CD4-positive, alpha-beta T cell treated with Interleukin-4 for 4 hours (primary cell): Measurements from ENCODE around the gene ARL5A.
"Not testable (repeated sequence)": the region's sequence is repeated elsewhere in the genome, so short reads cannot be mapped to it uniquely, and the experiment has no call there.

ENCODE experiments used
- DNase-seq: peaks from one replicate; pipeline ENCODE4 v3.0.0-alpha.2; 2020

The ARL5A gene, protein sequence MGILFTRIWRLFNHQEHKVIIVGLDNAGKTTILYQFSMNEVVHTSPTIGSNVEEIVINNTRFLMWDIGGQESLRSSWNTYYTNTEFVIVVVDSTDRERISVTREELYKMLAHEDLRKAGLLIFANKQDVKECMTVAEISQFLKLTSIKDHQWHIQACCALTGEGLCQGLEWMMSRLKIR

DNA sequence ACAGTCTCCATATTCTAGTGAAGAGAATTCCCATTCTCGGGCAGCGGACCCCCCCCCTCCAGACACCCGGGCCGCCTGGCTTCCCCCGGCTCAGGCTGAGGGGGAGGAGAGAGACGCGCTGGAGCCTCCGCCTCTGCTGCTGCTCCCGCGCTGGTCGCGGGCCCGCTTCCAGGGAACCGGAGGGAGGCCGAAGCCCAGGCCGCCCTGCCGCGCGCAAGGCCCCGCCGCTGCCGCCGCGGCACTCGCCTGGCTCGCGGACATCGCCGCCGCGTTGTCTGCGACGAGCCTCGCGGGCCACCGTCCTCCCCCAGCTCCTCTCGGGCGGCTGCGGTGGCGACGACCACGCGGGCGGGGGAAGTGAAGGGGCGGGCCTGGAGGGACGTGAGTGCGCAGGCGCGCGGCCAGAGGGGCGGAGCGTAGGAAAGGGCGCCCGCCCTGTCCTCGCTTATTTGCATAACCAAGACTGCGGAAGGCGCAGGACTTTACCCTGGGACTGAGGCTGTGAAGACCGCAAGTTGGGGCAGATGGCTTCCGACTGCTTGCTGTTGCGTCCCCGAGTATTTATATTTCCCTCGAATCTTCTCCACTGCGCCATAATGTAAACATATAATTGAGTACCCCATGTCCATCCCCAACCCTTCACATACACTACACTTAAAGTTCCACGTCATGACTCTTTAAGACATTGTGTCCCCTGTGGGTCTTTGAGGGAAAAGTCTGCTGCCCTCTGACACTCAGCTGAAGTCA is at the start of gene ARL5A:
Gene ARL5A (minus strand): TSS at position 279 of the 747 bp plus-strand sequence. CDS start 245 bp downstream, at position 34.
- DNase-seq, result peak; percentile 95

DNA sequence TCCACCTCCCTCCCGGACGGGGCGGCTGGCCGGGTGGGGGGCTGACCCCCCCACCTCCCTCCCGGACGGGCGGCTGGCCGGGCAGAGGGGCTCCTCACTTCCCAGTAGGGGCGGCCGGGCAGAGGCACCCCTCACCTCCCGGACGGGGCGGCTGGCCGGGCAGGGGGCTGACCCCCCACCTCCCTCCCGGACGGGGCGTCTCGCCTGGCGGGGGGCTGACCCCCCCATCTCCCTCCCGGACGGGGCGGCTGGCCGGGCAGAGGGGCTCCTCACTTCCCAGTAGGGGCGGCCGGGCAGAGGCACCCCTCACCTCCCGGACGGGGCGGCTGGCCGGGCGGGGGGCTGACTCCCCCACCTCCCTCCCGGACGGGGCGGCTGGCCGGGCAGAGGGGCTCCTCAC is 47.4 kb upstream of the ARL5A start:
- not testable (repeated sequence) for DNase-seq

DNA sequence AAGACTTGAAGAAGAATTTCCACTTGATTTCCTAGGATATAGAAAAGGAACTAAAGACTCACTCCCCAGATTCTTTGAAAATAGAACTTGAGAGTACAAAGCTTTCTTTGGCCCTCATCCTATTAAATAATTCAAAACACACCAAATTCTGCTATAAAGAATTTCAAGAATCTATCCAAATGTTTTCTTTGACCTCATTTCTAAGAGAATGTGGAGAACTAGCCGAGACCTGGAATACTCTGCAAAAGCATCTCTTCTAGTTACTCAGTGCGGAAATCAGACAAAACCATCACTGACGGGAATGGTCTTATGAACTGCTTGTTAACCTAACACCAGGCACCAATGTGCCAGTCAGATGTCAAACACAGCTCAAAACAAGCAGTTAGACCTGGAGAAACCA is 44.2 kb upstream of the ARL5A start:
- no peak for DNase-seq

- no peak for DNase-seq
Observed at GRCh38 chr2:151869291-151869690, 41.1 kb upstream of the ARL5A start.

DNA sequence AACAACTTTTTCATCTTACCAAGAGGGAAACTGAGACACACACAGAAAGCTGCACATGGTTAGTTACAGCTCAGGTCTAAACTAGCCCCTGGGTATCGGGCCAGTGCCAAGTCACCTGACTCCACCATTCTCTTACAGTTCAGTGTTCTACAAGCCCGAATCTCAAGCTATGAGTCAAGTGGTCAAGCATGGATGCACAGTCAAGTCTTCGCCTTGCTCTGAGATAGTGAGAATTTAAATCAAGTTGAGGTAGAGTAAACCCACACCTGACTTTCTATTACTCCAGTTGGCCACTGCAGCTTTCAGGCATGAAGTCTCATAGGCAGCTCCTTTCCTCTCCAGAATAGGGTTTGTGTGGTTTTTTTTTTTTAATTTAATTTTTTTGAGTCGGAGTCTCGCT is 34.5 kb upstream of the ARL5A start:
- no peak for DNase-seq

GRCh38 chr2:151861174-151861573 is 33.0 kb upstream of the ARL5A start:
- no peak for DNase-seq

DNA sequence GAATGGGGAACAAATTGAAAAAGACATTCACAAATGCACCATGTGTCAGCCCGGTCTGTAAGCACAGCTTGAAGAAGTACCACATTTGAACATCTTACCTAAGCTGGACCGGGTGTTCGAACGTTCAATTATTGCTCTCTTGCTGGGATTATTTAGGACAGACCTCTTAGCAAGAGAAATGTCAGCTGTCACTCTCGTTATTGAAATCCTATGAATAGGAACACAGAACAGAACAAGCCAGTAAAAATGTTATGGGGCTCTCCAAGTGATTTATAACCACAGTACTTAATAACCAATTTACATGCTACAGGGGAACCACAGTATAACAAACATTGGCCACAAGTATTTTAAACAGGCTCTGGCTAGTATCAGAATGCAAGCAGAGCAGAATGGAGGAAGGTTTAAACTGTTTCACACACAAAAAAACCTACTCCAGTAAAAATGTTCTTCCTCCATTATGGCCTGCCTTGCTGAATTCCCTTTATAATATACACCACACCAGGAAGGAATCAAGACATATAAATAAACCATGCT is 32.5 kb upstream of the ARL5A start:
- no peak for DNase-seq

GRCh38 chr2:151860210-151860609 is 32.0 kb upstream of the ARL5A start:
- no peak for DNase-seq

GRCh38 chr2:151857650-151858049 is 29.4 kb upstream of the ARL5A start:
- DNase-seq, result no peak

DNA sequence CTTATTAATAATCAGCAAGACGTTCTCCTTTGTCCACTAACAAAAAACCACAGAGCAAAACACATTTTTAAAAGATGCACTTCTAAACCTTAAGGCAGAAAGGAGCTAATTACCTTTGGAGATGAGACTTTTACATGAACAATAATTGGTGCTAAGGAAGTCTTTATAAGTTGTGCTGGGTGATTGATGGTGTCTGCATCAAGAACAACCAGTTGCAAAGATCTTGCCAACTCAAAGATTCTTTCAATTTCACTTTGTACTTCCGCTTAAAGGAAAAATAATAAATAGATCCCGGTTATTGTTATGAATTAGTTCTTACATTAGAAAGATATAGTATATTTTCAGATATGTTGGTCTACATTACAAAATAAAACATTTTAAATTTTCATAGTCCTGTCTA is 26.9 kb upstream of the ARL5A start:
- no peak for DNase-seq

- DNase-seq, result no peak
Observed at GRCh38 chr2:151853070-151853758, 25.0 kb upstream of the ARL5A start.

DNA sequence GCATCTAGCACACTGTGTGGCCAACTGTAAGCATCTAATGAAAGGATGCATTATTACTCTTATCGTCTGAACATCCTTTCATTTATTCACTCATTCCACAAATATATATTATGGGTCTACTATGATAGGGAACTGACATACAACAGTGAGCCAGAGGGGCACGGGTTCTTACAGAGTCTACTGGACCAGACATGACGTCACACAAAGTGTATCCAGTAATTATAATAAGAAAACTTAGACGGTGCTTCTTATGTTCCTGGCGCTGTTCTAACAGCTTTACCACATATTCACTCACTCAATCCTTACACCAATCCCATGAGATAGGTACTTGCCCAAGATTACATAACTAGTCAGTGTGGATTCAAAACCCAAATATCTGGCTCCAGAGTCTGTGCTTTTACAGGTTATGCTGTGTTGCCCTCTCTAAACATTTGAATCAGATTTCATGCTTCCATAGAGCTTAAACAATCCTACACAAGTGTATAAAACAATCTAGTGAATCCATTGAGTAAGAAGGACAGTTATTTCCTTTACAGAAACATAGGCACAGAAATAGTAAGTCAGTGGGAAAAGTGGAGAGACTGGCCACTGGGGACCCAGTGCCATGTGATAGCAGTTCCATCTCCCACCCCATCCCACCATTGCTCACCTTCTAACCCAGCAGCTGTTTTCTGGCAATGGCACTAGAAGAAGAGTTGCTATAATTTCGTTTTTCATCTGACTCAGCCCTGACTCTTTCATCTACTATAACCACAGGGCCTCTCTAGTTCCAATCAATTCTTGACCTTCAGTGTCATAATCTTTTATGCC is 24.2 kb upstream of the ARL5A start:
- DNase-seq, result no peak

DNA sequence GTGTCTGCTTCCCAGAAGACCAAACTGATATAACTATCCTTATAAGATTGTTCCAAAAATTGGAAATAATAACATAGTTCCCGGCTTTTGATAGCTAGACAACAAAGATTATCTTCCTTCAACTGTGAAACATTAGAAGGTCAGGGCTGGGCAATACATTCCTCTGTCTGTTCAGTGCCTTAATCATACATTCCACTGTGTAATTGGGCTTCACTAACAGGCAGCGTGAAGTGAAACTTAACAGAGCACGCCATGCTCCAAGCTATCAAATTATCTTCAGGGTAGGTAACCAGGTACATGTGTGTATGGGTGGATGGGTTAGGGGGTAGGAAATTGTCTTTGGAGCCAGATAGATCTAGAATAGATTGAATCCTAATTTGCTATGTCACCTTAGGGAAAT is 23.5 kb upstream of the ARL5A start:
- no peak for DNase-seq

DNA sequence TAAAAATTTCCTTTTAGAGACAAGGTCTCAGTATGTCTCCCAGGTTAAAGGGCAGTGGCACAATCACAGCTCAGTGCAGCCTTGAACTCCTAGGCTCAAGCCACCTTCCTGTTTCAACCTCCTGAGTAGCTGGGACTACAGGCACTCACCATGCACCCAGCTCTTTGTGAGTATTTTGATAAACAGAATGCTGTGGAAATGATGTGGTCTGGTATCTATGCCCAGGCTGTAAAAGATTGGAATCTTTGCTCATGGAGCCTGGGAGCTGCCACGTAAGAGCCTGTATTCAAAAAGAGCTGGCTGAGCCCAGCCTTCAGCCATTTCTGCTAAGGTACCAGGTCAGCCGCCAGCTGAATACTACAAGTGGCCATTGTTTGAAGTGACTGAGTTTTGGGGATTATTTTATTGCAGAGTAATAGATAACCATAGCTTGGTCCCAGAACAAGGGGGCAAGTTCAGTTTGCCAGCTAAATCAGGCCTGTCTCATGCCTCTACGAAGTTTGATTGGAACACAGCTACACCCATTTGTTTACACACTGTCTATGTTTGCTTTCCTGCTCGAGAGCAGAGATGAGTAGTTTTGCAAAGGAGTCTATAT is 21.3 kb upstream of the ARL5A start:
- no peak for DNase-seq

DNA sequence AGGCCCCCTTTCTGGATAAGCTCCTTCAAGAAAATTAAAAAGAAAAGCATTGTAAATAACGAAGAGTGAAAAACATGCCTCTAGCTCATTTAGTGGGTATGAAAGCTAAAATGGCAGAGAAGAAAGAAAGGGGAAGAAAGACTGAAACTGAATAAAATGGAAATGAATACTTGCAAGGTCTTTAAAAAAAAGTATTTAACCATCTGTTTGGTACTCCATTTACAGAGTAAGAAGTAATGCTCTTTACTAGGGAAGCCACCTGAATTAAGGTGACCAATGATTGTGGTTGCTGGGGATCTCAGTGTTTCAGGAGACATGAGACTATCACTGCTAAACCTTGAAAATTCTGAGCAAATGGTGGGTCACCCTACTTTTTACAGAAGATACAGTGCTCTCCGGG is 17.7 kb upstream of the ARL5A start:
- DNase-seq, result no peak

- no peak for DNase-seq
Observed at GRCh38 chr2:151845481-151845880, 17.3 kb upstream of the ARL5A start.

DNA sequence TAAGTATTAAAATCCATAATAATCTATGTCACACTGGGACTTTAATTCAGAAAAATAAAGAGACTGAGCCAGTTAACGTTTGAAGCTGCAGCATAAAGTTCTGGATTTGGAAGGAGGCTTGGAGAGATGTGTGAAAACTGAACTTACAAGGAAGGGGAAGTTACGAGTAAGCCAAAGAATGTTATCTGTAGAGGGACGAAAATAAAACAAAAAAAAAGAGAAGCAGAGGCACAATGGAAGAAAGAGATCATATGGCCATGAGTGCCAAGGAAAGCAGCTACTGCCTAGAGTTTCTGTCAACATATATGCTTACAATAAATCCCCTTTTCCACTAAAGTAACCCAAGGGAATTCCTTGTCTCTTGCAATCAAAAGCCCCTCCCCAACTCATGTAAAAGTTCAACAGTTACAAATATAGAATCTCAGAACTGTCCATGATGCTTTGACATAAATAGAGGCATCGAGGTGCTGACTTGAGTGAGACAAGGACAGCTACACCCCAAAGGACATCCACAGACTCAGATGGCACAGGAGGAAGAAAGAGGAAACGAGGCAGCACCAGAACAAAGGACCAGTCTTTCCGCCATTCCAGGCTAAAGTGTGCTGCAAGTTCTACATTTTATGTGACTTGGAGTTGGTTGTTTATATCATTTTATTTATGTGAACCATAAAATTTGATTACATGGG is 16.1 kb upstream of the ARL5A start:
- no peak for DNase-seq

GRCh38 chr2:151843691-151844061 is 15.5 kb upstream of the ARL5A start:
- DNase-seq, result no peak

GRCh38 chr2:151842830-151843690 is 14.8 kb upstream of the ARL5A start:
- DNase-seq, result no peak

DNA sequence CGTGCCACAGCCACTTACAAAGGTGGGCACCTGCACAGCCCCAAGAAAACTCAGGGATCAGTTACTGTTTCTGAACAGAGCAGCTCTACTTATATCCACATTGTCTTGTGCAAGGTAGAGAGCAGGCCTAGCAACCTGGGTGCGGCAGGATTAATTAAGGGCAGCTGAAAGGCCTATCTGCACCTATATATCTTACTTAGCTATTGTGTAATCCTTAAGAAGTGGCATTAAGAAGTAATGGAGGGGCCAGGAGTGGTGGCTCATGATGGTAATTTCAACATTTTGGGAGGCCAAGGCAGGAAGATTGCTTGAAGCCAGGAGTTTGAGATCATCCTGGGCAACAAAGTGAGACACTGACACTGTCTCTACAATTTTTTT is 12.8 kb upstream of the ARL5A start:
- DNase-seq, result no peak
